ENCODE measurements around the gene PARD3.
"Not testable (repeated sequence)": the region's sequence is repeated elsewhere in the genome, so short reads cannot be mapped to it uniquely, and the experiment has no call there.

Gene PARD3

GRCh38 chr10:34766811-34767494 lies 48.1 kb downstream of the PARD3 start:
- no peak for DNase-seq (ENCODE audit: low spot score)

GRCh38 chr10:34766266-34766600 lies 48.9 kb downstream of the PARD3 start:
- DNase-seq (ENCODE audit: low spot score), result no peak

- DNase-seq (ENCODE audit: low spot score), result no peak
Observed at GRCh38 chr10:34764472-34764946, 50.6 kb downstream of the PARD3 start.

- DNase-seq (ENCODE audit: low spot score), result no peak
Observed at GRCh38 chr10:34762603-34763299, 52.3 kb downstream of the PARD3 start.

- no peak for DNase-seq (ENCODE audit: low spot score)
Observed at GRCh38 chr10:34762156-34762555, 52.9 kb downstream of the PARD3 start.

- DNase-seq (ENCODE audit: low spot score), result no peak
Observed at GRCh38 chr10:34761453-34761852, 53.6 kb downstream of the PARD3 start.

GRCh38 chr10:34760606-34761005 lies 54.5 kb downstream of the PARD3 start:
- DNase-seq (ENCODE audit: low spot score), result no peak

- DNase-seq (ENCODE audit: low spot score), result no peak
Observed at GRCh38 chr10:34759837-34760215, 55.3 kb downstream of the PARD3 start.

GRCh38 chr10:34759161-34759836 lies 55.8 kb downstream of the PARD3 start:
- DNase-seq (ENCODE audit: low spot score), result no peak

- no peak for DNase-seq (ENCODE audit: low spot score)
Observed at GRCh38 chr10:34758447-34758996, 56.6 kb downstream of the PARD3 start.

- no peak for DNase-seq (ENCODE audit: low spot score)
Observed at GRCh38 chr10:34757933-34758332, 57.2 kb downstream of the PARD3 start.

GRCh38 chr10:34757181-34757580 lies 57.9 kb downstream of the PARD3 start:
- not testable (repeated sequence) for DNase-seq (ENCODE audit: low spot score)

GRCh38 chr10:34756584-34756983 lies 58.5 kb downstream of the PARD3 start:
- DNase-seq (ENCODE audit: low spot score), result no peak

- no peak for DNase-seq (ENCODE audit: low spot score)
Observed at GRCh38 chr10:34753014-34753757, 61.9 kb downstream of the PARD3 start.

- no peak for DNase-seq (ENCODE audit: low spot score)
Observed at GRCh38 chr10:34751272-34751671, 63.8 kb downstream of the PARD3 start.

GRCh38 chr10:34750795-34751194 lies 64.3 kb downstream of the PARD3 start:
- DNase-seq (ENCODE audit: low spot score), result not testable (repeated sequence)

- no peak for DNase-seq (ENCODE audit: low spot score)
Observed at GRCh38 chr10:34748767-34749166, 66.3 kb downstream of the PARD3 start.

GRCh38 chr10:34748357-34748756 lies 66.7 kb downstream of the PARD3 start:
- no peak for DNase-seq (ENCODE audit: low spot score)

GRCh38 chr10:34746094-34746493 lies 69.0 kb downstream of the PARD3 start:
- no peak for DNase-seq (ENCODE audit: low spot score)

GRCh38 chr10:34745244-34745643 lies 69.9 kb downstream of the PARD3 start:
- no peak for DNase-seq (ENCODE audit: low spot score)

GRCh38 chr10:34744590-34744989 lies 70.5 kb downstream of the PARD3 start:
- no peak for DNase-seq (ENCODE audit: low spot score)

- no peak for DNase-seq (ENCODE audit: low spot score)
Observed at GRCh38 chr10:34743814-34744213, 71.3 kb downstream of the PARD3 start.

Measured in hematopoietic multipotent progenitor cell treated with erythropoietin and hydrocortisone succinate and interleukin-3 and kit ligand, for 17 days (in vitro differentiated cells).